ENCODE data around the gene MYO1D.

DNA sequence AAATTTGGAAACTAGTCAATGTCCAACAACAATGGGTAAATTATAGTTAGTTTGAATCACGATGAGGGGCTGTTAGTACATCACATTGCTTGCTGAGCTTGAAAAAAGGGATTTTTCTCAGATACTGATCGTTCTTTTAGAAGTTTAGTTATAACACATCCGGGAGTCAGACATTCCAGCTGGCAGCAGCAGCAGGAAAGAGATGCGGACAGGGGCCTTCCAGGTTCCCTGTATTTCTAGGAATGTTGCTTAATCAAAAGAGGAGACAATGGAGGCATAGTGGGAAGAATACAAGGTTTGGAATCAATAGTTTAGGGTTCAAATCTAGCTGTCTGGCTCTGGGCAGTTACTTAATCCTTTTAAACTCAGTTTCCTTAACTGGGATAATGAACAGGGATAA, 362.3 kb downstream of the MYO1D start:
- TF ChIP-seq POLR2AphosphoS5 (IDR thresholded peaks at IDR 0.05) (no peak), POLR2A (IDR thresholded peaks at IDR 0.05) (no peak)
- TF ChIP-seq, protein P1, sequence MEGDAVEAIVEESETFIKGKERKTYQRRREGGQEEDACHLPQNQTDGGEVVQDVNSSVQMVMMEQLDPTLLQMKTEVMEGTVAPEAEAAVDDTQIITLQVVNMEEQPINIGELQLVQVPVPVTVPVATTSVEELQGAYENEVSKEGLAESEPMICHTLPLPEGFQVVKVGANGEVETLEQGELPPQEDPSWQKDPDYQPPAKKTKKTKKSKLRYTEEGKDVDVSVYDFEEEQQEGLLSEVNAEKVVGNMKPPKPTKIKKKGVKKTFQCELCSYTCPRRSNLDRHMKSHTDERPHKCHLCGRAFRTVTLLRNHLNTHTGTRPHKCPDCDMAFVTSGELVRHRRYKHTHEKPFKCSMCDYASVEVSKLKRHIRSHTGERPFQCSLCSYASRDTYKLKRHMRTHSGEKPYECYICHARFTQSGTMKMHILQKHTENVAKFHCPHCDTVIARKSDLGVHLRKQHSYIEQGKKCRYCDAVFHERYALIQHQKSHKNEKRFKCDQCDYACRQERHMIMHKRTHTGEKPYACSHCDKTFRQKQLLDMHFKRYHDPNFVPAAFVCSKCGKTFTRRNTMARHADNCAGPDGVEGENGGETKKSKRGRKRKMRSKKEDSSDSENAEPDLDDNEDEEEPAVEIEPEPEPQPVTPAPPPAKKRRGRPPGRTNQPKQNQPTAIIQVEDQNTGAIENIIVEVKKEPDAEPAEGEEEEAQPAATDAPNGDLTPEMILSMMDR (IDR thresholded peaks at IDR 0.05) = no peak
